ENCODE measurements around the gene CCDC91. TPM values are rescaled to one million over a fixed set of nuclear protein-coding genes. Genes with fewer than 3 reads are reported as not detected.

CCDC91 gene
- total and polyA plus RNA-seq, 9 of the 15 experiments (the other 6 are each of a cell fraction or from before 2014, with no cell fraction given), result 10.1 to 31.1 (median 26.3) TPM

DNA sequence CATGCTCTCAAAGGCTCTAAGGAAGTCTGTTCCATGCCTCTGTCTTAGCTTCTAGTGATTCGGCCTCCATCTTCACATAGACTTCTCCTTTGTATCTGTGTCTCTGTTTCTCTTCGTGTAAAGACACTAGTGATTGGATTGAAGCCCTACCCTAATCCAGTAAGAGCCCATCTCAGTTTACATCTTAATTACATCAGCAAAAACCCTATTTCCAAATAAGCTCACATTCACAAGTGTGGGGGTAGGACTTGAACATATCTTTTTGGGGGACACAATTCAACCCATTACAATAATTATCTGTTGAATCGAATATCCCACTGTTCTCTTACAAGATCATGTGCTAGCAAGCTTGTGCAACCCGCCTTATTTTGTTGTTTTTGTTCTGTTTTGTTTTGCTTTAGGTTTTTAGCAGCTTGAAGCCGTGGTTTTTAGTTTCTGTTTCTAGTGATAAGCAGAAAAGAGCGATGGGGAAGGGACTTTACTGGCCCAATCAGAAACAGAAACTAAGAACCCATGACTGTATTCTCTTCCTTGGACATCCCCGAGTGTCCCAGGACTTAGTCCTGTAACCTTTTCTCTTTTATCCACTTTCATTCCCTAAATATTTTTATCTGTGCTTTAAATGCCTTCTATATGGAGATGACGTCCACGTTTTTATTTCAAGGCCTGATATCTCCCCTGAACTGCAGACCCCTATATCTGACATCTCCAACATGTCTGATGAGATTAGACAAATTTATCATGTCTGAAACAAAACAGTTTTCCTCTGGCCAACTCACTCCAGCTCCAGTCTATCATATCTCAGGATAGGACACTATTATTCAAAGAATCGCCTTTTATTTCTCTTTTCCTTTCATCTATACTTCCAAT, 353.0 kb downstream of the CCDC91 start (continued):
- peak; percentile 67; the same call in 1 of the 2 replicates for TF ChIP-seq POLR2H (tag; IDR thresholded peaks at IDR 0.05; ENCODE audit: low read depth)
- TF ChIP-seq KLF13 (tag; IDR thresholded peaks at IDR 0.05; ENCODE audit: borderline replicate concordance, low read depth), result no peak
- TF ChIP-seq, protein P1, sequence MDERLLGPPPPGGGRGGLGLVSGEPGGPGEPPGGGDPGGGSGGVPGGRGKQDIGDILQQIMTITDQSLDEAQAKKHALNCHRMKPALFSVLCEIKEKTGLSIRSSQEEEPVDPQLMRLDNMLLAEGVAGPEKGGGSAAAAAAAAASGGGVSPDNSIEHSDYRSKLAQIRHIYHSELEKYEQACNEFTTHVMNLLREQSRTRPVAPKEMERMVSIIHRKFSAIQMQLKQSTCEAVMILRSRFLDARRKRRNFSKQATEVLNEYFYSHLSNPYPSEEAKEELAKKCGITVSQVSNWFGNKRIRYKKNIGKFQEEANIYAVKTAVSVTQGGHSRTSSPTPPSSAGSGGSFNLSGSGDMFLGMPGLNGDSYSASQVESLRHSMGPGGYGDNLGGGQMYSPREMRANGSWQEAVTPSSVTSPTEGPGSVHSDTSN (CRISPR knock-in tag; IDR thresholded peaks at IDR 0.05; ENCODE audit: low read depth), result no peak
- TF ChIP-seq, protein P1 (tag; conservative IDR thresholded peaks at IDR 0.05; ENCODE audit: low read depth), result no peak; the same call in 1 of the 2 replicates
- TF ChIP-seq BCL6 (CRISPR knock-in tag; IDR thresholded peaks at IDR 0.05), result 0 out of 2 replicates have a peak, but pooled peaks have one; percentile 1
- no peak for TF ChIP-seq ZBED1 (IDR thresholded peaks at IDR 0.05)
- TF ChIP-seq ZNF316 (IDR thresholded peaks at IDR 0.05), result peak; percentile 21; the same call in 1 of the 2 replicates
- peak; percentile 69 for TF ChIP-seq ARID1B (IDR thresholded peaks at IDR 0.05)
- TF ChIP-seq POLR3G (IDR thresholded peaks at IDR 0.05; ENCODE audit: extremely low read depth, insufficient read length, insufficient replicate concordance), result no peak
- TF ChIP-seq, protein P2, sequence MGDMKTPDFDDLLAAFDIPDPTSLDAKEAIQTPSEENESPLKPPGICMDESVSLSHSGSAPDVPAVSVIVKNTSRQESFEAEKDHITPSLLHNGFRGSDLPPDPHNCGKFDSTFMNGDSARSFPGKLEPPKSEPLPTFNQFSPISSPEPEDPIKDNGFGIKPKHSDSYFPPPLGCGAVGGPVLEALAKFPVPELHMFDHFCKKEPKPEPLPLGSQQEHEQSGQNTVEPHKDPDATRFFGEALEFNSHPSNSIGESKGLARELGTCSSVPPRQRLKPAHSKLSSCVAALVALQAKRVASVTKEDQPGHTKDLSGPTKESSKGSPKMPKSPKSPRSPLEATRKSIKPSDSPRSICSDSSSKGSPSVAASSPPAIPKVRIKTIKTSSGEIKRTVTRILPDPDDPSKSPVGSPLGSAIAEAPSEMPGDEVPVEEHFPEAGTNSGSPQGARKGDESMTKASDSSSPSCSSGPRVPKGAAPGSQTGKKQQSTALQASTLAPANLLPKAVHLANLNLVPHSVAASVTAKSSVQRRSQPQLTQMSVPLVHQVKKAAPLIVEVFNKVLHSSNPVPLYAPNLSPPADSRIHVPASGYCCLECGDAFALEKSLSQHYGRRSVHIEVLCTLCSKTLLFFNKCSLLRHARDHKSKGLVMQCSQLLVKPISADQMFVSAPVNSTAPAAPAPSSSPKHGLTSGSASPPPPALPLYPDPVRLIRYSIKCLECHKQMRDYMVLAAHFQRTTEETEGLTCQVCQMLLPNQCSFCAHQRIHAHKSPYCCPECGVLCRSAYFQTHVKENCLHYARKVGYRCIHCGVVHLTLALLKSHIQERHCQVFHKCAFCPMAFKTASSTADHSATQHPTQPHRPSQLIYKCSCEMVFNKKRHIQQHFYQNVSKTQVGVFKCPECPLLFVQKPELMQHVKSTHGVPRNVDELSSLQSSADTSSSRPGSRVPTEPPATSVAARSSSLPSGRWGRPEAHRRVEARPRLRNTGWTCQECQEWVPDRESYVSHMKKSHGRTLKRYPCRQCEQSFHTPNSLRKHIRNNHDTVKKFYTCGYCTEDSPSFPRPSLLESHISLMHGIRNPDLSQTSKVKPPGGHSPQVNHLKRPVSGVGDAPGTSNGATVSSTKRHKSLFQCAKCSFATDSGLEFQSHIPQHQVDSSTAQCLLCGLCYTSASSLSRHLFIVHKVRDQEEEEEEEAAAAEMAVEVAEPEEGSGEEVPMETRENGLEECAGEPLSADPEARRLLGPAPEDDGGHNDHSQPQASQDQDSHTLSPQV (IDR thresholded peaks at IDR 0.05), result peak; percentile 53; the same call in 1 of the 2 replicates
- TF ChIP-seq L3MBTL2 (IDR thresholded peaks at IDR 0.05), result 0 out of 2 replicates have a peak, but pooled peaks have one; percentile 70
- no peak for TF ChIP-seq KDM2B (CRISPR knock-in tag; IDR thresholded peaks at IDR 0.05)
- no peak for TF ChIP-seq ZNF431 (CRISPR knock-in tag; IDR thresholded peaks at IDR 0.05)
- no peak for TF ChIP-seq SRSF7 (optimal IDR thresholded peaks at IDR 0.05; ENCODE audit: low read depth, low read length)
- no peak for TF ChIP-seq HIVEP1 (CRISPR knock-in tag; IDR thresholded peaks at IDR 0.05)
- TF ChIP-seq BRF1 (IDR thresholded peaks at IDR 0.05; ENCODE audit: borderline replicate concordance, extremely low read depth, insufficient read length), result no peak
